ENCODE data around the gene AKAP13. TPM values are rescaled to one million over a fixed set of nuclear protein-coding genes. Genes with fewer than 3 reads are reported as not detected.

Gene AKAP13
- total RNA-seq, 2 experiments from 2014 or later = 282 to 304 TPM

GRCh38 chr15:85536341-85536740 lies 155.9 kb downstream of the AKAP13 start:
- H3K27me3 ChIP-seq (ENCODE audit: control insufficient read depth in 1 of 2, insufficient read depth in 2 of 2, low read length in 2 of 2) = no peaks in the 10 kb centered on the region
- Mint-ChIP-seq H3K4me3 (no peak overlapping the region), H3K4me1 (ENCODE audit: low read depth) (peaks cover 72% of the 10 kb centered on the region), H3K36me3 (ENCODE audit: low read depth) (peaks cover 50% of the 10 kb centered on the region), H3K27me3 (no peaks in the 10 kb centered on the region), H3K27ac (no peak overlapping the region), H3K9me3 (no peaks in the 10 kb centered on the region)
- ATAC-seq (ENCODE audit: poor library complexity) = no peak
- no peaks in the 10 kb centered on the region for H3K9me3 ChIP-seq (ENCODE audit: control insufficient read depth in 1 of 2, insufficient read depth in 1 of 2, low read length in 2 of 2)
- H3K36me3 ChIP-seq (ENCODE audit: insufficient read depth, low read length) = peaks cover 9% of the 10 kb centered on the region
- intact Hi-C loops (cut with DNase I, micrococcal nuclease) = no loop called here
- DNase-seq = no peak
- no peak for TF ChIP-seq CTCF (IDR thresholded peaks at IDR 0.05)
- ChIA-PET CTCF (no interaction called here), POLR2A (no interaction called here)
- peaks cover 23% of the 10 kb centered on the region for H3K4me1 ChIP-seq (ENCODE audit: insufficient read depth, low read length)
- no peak overlapping the region for H3K27ac ChIP-seq (ENCODE audit: low read depth in 1 of 2, low read length in 2 of 2)
- no peak overlapping the region for H3K4me3 ChIP-seq (ENCODE audit: low read length)

GRCh38 chr15:85539491-85539890 lies 159.1 kb downstream of the AKAP13 start:
- POLR2A ChIA-PET = interaction anchor here (1.7 kb wide), 1 partner anchor 16 kb away, joined by 4 read pairs; no protein-coding TSS in a partner anchor
- no peak for DNase-seq
- Histone ChIP-seq H3K36me3 (ENCODE audit: insufficient read depth, low read length) (peaks cover 21% of the 10 kb centered on the region), H3K27me3 (ENCODE audit: control insufficient read depth in 1 of 2, insufficient read depth in 2 of 2, low read length in 2 of 2) (no peaks in the 10 kb centered on the region), H3K9me3 (ENCODE audit: control insufficient read depth in 1 of 2, insufficient read depth in 1 of 2, low read length in 2 of 2) (no peaks in the 10 kb centered on the region), H3K4me1 (ENCODE audit: insufficient read depth, low read length) (peaks cover 23% of the 10 kb centered on the region), H3K27ac (ENCODE audit: low read depth in 1 of 2, low read length in 2 of 2) (no peak overlapping the region), H3K4me3 (ENCODE audit: low read length) (no peak overlapping the region)
- intact Hi-C loops (cut with DNase I, micrococcal nuclease) = no loop called here
- no peaks in the 10 kb centered on the region for H3K9me3 Mint-ChIP-seq
- TF ChIP-seq CTCF (IDR thresholded peaks at IDR 0.05) = no peak
- peaks cover 47% of the 10 kb centered on the region for H3K36me3 Mint-ChIP-seq (ENCODE audit: low read depth)
- H3K4me1 Mint-ChIP-seq (ENCODE audit: low read depth) = peaks cover 73% of the 10 kb centered on the region
- H3K27me3 Mint-ChIP-seq = no peaks in the 10 kb centered on the region
- no peak for ATAC-seq (ENCODE audit: poor library complexity)
- CTCF ChIA-PET = interaction anchor here (1.3 to 1.4 kb wide), 2 partner anchors 12 to 17 kb away, joined by 3 read pairs; no protein-coding TSS in a partner anchor
- no peak overlapping the region for H3K4me3 Mint-ChIP-seq
- H3K27ac Mint-ChIP-seq = no peak overlapping the region

GRCh38 chr15:85540085-85540797 lies 159.8 kb downstream of the AKAP13 start:
- intact Hi-C loops (cut with DNase I, micrococcal nuclease) = loop anchor here (5.0 kb wide), 3 partner anchors 132 to 167 kb away; no protein-coding TSS in a partner anchor
- H3K4me1 ChIP-seq (ENCODE audit: insufficient read depth, low read length) = peaks cover 16% of the 10 kb centered on the region
- TF ChIP-seq CTCF (IDR thresholded peaks at IDR 0.05) = no peak
- Mint-ChIP-seq H3K27ac (no peak overlapping the region), H3K4me3 (no peak overlapping the region), H3K36me3 (ENCODE audit: low read depth) (peaks cover 48% of the 10 kb centered on the region), H3K4me1 (ENCODE audit: low read depth) (peaks cover 74% of the 10 kb centered on the region), H3K27me3 (no peaks in the 10 kb centered on the region), H3K9me3 (no peaks in the 10 kb centered on the region)
- no peak overlapping the region for H3K4me3 ChIP-seq (ENCODE audit: low read length)
- DNase-seq (no peak), ATAC-seq (ENCODE audit: poor library complexity) (no peak)
- no peaks in the 10 kb centered on the region for H3K9me3 ChIP-seq (ENCODE audit: control insufficient read depth in 1 of 2, insufficient read depth in 1 of 2, low read length in 2 of 2)
- H3K27me3 ChIP-seq (ENCODE audit: control insufficient read depth in 1 of 2, insufficient read depth in 2 of 2, low read length in 2 of 2) = no peaks in the 10 kb centered on the region
- no peak overlapping the region for H3K27ac ChIP-seq (ENCODE audit: low read depth in 1 of 2, low read length in 2 of 2)
- POLR2A ChIA-PET = interaction anchor here (1.7 kb wide), 1 partner anchor 17 kb away, joined by 4 read pairs; no protein-coding TSS in a partner anchor
- peaks cover 22% of the 10 kb centered on the region for H3K36me3 ChIP-seq (ENCODE audit: insufficient read depth, low read length)
- CTCF ChIA-PET = interaction anchor here (1.3 to 1.4 kb wide), 2 partner anchors 11 to 16 kb away, joined by 3 read pairs; no protein-coding TSS in a partner anchor
